Activated CD4-positive, alpha-beta T cell treated with anti-CD3 and anti-CD28 coated beads, Interleukin-2, amount 50 U/mL, for 4 hours (primary cell): ENCODE data around the gene REPIN1.
A peak's percentile ranks its signal among the peaks of the same experiment; 100 is the strongest.

Source experiments
- DNase-seq, 2 experiments: peaks; one replicate each; pipeline ENCODE4 v3.0.0-alpha.2; 2020

REPIN1 gene

DNA sequence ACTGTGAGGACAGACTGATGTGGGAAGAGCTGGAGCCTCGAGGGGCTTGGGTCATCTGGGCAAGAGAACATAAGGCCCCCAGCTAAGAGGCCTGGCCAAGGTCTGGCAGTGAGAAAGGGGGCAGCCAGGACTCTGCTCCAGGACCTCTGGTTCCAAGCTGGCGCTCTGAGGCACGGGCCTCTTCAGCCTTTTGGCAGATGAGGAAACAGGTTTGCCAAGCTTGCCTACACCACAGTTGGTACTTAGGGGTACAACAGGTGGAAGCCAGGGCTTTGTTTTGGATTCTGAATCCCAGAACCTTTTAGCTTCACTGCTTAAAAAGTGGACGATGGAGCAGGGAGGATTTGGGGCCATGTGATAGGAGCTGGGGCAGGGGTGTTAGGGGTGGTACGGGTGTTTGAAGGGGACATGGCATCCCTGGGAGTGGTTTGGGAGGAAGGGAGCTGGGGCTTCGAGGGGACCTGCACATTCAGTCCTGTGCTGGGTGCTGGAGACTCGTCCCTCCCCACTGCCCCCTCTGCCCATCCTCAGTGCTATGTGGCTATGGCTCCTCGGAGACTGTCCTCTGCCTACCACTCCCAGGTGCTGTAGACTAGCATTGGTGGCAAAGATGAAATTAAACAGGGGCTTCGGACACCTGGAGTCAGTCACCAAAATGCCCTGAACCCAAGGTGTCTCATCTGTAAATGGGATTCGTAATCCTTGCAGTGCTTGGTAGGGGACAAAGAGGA, 40.8 kb downstream of the REPIN1 start:
- DNase-seq: no peak

DNA sequence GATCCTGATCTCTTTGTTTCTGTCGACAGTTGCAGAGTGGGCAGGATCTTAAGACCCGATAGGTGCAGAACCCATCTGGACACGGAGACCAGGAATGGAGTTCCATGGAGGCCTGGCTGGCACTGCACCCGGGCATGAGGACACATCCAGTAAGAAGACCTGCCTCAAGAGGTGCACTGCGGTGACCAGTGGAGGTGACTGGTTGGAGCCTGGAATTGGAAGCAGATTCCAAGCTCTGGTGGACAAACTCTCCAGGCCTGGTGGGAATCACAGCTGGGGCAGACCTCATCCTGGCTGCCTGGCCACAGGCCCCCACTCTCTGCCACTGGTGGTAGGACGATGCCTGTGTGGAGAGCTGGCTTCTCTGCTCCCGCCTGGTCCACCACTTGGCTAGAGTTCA, 41.5 kb downstream of the REPIN1 start:
- DNase-seq: no peak

DNA sequence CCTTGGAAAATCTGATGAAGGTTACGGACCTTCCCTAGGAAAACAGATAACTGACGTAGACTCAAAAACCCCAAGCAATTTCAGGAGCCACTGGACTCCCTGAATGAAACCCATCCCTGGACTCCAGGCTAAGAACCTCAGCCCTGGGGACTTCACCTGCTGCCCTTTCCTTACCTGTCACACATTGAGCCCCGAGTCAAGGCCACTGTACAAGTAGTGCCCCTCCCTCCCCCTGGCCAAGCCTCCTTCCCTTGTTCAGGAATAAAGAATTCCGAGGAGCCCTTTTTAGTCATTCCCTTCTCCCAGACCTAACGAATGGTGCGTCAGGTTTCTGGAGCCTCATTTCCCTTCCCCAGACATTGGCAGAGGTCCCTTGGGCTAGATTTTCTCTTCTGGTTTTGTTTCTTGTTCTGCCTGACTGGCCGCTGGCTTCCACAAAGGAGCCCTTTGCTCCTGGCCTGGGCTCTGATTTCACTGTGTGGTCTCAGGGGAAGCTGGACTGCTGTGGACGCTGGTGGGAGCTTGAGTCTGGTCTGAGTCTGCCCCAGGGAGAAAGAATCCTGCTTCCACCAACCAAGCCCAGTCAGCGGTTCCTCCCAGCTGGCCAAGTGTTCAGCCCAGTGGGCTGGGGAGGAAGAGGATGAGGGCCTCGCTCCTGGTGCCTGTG, 42.2 kb downstream of the REPIN1 start:
- DNase-seq: no peak

DNA sequence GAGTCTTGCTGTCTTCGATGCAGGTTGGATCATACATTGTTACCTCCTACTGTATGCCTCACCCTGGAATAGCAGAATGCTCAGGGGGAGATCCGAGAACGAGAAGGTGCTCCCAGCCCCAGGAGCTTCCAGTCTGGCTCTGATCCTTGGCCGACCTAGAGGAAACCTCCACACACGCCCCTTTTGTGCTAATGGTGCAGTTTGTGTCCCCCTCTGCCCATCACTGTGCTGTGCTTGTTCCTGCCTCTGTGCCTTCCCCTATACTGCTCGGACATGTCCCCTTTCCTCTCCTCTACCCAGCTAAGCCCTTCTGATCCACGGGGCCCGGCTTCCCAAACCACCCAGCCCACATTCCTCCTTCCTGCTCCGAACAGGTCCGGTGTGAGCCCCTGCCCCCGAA, 43.0 kb downstream of the REPIN1 start:
- no peak for DNase-seq

DNA sequence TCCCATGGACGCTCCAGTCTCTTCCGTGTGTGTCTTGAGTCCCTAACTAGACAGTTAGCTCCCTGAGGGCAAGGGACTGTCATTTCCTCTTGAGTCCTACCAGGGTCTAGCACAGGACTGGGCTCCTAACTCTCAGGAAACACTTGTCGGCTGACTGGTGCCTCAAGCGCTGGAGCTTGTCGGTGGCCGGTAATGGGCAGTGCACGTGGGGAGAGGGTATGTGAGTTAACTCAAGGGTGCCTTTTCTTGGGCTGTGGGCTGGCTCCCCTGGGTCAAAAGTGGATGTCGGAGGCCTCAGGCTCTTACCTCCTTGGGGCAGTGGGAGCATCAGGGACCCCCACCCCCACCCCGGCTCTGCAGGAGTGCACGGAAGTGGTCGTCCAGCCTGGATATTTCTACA, 43.4 kb downstream of the REPIN1 start:
- no peak for DNase-seq

DNA sequence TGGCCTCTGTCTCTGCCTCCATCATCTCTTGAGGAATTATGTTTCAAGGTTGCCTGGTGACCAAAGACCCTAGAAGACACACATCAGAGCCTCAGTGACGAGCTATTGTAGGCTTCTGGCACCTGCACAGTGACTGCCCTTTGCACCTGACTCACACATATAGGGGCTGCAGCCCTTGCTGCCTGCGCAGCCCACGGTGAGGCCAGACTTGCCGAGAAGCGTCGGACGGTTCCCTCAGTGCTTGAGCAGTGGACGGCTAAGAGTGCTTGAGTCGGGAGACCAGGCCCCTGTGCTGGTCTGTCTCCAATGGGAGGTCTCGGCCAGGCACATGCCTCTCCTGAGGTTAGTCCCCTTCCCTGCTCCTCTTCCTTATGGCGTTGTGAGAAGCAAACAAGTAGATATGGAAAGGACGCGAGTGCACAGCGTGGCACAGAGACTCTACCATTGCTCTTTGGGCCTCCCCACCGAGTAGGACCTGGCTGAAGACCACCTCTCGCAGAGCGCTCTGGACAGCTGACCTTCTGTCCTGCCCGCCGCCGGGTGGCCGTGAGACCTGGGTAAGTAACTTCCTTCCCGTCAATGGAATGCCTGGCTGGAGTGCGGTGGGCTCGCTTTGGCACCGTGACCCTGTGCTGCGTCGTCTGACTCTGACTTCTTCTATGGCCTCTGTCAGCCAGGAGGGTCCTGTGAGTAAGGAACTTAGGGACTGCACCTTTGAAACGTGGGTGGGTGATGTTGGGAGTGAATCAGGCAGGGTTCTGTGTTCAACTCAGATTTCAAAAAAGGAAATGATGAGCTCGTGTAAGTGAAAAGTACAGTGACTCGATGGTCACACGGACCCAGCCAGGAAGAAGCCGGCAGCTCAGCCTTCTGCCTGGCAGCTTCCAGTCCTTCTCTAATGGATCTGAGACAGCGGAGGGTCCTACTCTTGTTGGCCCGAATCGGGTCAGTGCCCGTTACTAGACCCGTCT, 44.2 kb downstream of the REPIN1 start:
- DNase-seq: no peak

DNA sequence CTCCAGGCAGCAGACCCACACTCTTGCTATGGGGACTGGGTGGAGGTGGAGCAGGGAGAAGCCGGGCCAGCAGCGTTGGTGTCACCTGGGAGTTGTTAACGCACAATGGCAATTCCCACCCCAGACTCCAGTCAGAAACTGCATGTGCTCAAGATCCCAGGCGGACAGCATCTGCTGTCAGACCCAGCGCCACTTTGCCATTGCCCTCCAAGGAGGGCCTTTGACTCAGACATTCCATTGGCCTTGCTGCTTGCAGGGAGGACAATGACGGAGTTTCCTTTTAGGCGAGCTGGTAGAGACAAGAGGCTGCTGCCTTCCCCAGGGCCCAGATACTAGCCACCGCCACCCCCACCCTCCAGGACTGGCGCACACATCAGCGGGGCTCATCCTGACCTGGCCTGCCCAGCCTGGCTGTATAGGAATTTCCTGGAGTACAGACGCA, 45.0 kb downstream of the REPIN1 start:
- DNase-seq: no peak

DNA sequence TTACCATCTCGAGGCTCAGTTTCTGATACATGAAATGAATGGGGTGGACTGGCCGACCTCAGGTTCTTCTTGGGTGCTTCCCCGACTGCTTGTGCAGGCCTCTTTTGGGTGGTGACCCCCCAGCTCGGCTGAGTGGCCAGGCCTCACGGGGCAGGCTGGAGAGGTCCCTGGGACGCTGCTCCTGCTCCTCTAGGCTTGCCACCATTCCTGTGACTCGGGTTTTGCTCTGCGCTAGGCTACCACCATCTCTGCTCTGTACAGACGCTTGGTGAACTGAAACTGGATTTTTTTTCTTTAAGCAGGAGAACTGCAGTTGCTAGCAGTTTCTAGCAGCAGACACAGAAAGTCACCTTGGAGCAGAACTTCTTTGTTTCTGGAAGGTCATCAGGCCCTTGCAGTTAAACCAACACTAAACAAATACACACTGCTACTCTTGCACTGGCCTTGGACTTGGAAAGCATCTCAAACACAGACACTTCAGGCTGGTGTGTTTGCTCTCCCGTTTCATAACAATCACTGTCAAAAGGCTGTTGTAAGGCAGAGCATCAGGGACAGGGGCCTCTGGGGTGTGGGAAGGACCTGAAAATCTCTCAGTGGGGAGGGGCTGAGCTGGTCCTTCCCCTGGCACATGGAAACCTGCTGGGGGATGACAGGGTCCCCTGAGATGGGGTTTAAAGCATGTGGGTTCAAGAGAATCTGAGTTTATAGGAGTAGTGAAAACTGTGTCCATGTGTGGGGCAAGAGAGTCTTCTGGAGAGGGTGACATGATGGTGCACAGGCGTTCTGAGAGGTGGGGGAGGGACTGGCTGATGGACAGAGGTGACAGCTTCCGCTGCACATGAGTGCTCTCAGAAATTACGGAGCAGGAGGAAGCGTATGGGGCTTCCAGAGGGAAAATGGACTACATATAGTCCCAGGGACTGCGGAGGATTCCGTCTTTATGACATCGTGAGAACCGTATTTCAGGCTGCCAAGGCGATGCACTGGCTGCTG, 46.8 kb downstream of the REPIN1 start:
- no peak for DNase-seq

DNA sequence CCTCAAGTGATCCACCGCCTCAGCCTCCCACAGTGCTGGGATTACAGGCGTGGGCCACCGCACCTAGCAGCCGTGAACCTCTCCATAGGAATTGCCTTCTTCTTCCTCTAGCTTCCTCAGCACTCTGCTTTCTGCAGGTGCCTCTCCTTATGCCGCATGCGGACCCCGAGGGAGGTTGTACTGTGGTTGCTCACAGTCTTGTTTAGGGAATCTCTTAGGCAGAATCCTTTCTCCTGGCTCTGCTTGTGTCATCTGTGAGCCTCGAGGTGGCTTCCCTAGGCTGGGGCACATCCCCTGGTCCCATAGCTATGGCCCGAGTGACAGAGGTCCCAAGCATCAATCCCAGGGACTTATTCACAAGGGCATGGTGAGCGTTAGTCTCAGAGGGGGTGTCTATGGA, 48.6 kb downstream of the REPIN1 start:
- DNase-seq: no peak

DNA sequence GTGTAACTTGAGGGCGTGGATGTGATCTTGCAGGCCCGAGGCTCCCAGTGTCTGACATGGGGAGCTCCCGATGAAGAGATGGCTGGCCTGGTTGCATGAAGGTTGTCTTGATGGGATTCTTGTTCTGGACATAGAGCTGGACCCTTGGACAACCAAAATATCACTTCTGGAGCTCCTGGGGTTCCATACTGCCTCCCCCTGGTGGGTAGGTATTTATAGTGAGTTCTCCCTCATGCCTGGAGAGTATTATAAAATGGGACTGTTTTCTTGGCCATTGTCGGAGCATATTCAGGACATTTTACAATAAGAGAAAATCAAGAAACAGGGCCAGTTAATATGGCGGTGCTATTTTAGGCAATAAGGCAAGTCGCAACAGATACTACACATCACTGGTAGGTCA, 49.2 kb downstream of the REPIN1 start:
- DNase-seq: no peak

DNA sequence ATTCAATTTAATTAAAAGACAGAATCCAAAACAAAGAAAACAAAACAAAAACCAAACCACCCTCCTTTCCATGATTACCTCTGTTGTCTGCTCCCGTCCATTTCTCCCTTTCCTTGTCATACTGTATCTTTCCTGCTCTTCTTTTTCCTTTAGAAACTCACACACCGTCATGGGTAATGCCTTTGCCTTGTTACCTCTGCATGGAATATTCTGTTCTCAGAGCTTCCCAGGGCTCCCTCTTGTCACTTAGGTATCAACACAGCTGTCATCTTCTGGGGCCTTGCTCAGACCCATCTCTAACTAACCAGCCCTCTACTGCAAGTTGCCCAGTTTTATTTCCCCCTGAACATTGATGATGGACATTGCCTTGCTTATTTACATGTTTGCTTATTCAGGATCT, 51.6 kb downstream of the REPIN1 start:
- no peak for DNase-seq

DNA sequence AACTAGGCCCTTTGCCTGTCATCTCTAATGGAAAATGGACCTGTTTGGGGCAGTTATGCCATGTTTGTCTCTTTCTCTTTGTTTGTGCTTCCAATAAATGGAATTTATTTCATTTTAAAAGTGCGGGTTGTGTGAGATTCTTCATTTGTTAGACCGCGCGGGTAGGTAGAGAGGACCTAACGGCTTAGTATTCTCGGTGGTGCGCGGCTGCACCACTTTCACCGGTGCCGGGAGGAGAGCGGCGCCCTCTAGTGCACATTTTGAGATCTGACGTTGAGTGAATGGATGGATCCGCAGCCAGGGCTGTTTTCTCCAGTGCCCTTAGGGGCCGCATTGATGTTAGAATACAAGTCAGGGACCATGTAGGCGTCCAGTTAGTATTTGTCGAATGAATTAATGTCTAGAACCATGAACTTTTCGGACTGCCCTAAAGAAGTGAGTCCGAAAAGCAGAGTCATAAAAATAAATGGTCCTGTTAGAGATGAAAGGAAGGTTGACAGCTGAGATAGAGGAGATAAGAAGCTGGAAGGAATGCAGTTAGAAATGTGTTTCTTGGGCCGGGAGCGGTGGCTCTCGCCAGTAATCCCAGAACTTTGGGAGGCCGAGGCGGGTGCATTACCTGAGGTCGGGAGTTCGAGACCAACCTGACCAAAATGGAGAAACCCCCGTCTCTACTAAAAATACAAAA, 52.5 kb downstream of the REPIN1 start:
- DNase-seq: peak; percentile 86 to 87

DNA sequence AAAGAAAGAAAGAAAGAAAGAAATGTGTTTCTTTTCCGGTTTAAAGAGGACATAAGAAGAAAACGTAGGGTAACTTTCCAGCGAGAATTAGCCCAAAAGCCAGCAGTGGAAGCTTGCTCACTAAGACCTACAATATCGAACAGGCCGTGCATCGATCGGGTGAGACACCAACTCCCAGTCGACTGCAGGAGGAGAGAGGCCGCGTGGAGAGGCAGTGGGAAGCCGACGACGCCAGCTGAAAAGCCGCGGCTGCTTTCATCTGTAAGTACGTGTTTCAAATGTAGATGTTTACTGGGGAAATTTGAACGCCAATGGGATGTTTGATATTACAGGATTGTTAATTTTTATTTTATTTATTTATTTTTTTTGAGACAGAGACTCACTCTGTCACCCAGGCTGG, 53.2 kb downstream of the REPIN1 start:
- DNase-seq: no peak
